Endothelial cell of umbilical vein (primary cell): ENCODE results near the gene TMPRSS4. TPM values are rescaled to one million over a fixed set of nuclear protein-coding genes. Genes with fewer than 3 reads are reported as not detected.

Experiments
- BruUV-seq: library from RNA; stranded (reverse); fragments of 400-500 nt; replicated peaks from 2 replicates; lab custom pipeline; 2021; lab: Mats Ljungman, UMichigan
- CTCF ChIA-PET: fragments of 300-600, 350-600 bp; sonication (Branson Sonifier 250); formaldehyde crosslinking; loops from one replicate; lab custom pipeline; 2021; ENCODE audit warnings: antibody characterized with exemption, inconsistent platforms; lab: Charles Lee
- POLR2A ChIA-PET: fragments of 300-600, 350-600 bp; sonication (Branson Sonifier 250); formaldehyde crosslinking; loops from one replicate; lab custom pipeline; 2021; ENCODE audit warnings: antibody characterized with exemption, inconsistent platforms; lab: Charles Lee
- DNase-seq: peaks from one replicate; pipeline ENCODE4 v3.0.0-alpha.2; 2011; ENCODE audit warnings: low read depth, low spot score
- FAIRE-seq: peaks from 2 replicates; lab custom pipeline; 2011; peaks lifted over from hg19 to GRCh38; lab: Jason Lieb, UNC
- H2AFZ ChIP-seq: 2 replicates; pipeline ENCODE4 v1.6.0; 2012; ENCODE audit warnings: low read depth, low read length, control low read depth, inconsistent platforms
- H3K27ac ChIP-seq: 2 replicates; pipeline ENCODE4 v1.5.1; 2011; ENCODE audit warnings: low read depth, mild to moderate bottlenecking, control low read depth, low read length, moderate library complexity; ENCODE audit not compliant: insufficient read depth
- H3K27me3 ChIP-seq, 2 experiments: 2 replicates each; pipeline versions ENCODE4 v1.6.0 to v1.6.1; 2011; ENCODE audit warnings: low read length in 2 of 2, mixed read lengths in 1 of 2; ENCODE audit not compliant: control insufficient read depth in 2 of 2, insufficient read depth in 2 of 2
- H3K36me3 ChIP-seq, 2 experiments: 2 replicates in 1 of 2; 3 replicates in 1 of 2; pipeline ENCODE4 v1.5.1; 2011; ENCODE audit warnings: low read length in 2 of 2, mild to moderate bottlenecking in 1 of 2, moderate library complexity in 1 of 2; ENCODE audit not compliant: control insufficient read depth in 2 of 2, insufficient read depth in 2 of 2; ENCODE audit errors: extremely low read depth in 1 of 2
- H3K4me1 ChIP-seq: 3 replicates; pipeline ENCODE4 v1.5.1; 2011; ENCODE audit warnings: mild to moderate bottlenecking, low read length; ENCODE audit not compliant: control insufficient read depth, insufficient read depth; ENCODE audit errors: extremely low read depth
- H3K4me2 ChIP-seq: 2 replicates; pipeline ENCODE4 v1.6.1; 2011; ENCODE audit warnings: low read length, control low read depth, mixed read lengths; ENCODE audit not compliant: insufficient read depth
- H3K4me3 ChIP-seq, 3 experiments: fragments of 200-600 bp in 1 of 3; sonication (generic), shearing (Covaris generic) in 1 of 3; replicated peaks in 1 of 3; 2 replicates each; pipeline ENCODE4 v1.5.1; 2011 to 2016; ENCODE audit warnings: control low read depth in 3 of 3, low read length in 3 of 3, mild to moderate bottlenecking in 2 of 3, inconsistent platforms in 1 of 3, low read depth in 1 of 3, moderate library complexity in 1 of 3; ENCODE audit not compliant: insufficient read depth in 1 of 3
- H3K79me2 ChIP-seq: 2 replicates; pipeline ENCODE4 v1.6.0; 2012; ENCODE audit warnings: low read length, inconsistent platforms; ENCODE audit not compliant: control insufficient read depth, insufficient read depth
- H3K9ac ChIP-seq: replicated peaks from 2 replicates; pipeline ENCODE3; 2011; ENCODE audit warnings: low read length, control low read depth; ENCODE audit not compliant: insufficient read depth; ENCODE audit errors: extremely low read depth
- H3K9me1 ChIP-seq: replicated peaks from 3 replicates; pipeline ENCODE4 v1.6.0; 2011; ENCODE audit warnings: mild to moderate bottlenecking, low read length; ENCODE audit not compliant: control insufficient read depth, insufficient read depth; ENCODE audit errors: extremely low read depth
- H3K9me3 ChIP-seq: replicated peaks from 2 replicates; pipeline ENCODE4 v1.5.1; 2012; ENCODE audit warnings: low read length, inconsistent platforms; ENCODE audit not compliant: control insufficient read depth, insufficient read depth
- H4K20me1 ChIP-seq: replicated peaks from 2 replicates; pipeline ENCODE3; 2011; ENCODE audit warnings: mild to moderate bottlenecking, low read length; ENCODE audit not compliant: control insufficient read depth, insufficient read depth; ENCODE audit errors: extremely low read depth
- CTCF ChIP-seq, 2 donors: IDR thresholded peaks; 1 replicate in 1 of 2; 2 replicates in 1 of 2; pipeline ENCODE4 v1.5.1; 2011; ENCODE audit warnings: low read length in 2 of 2, mild to moderate bottlenecking in 2 of 2, moderate library complexity in 2 of 2, control low read depth in 1 of 2, inconsistent platforms in 1 of 2, low read depth in 1 of 2; ENCODE audit not compliant: insufficient read depth in 1 of 2; ENCODE audit errors: extremely low read depth in 1 of 2
- EZH2 ChIP-seq: IDR thresholded peaks from 2 replicates; pipeline ENCODE4 v1.6.1; 2012; ENCODE audit warnings: borderline replicate concordance, low read depth, mild to moderate bottlenecking, moderate library complexity, low read length, inconsistent platforms; ENCODE audit not compliant: severe bottlenecking
- FOS ChIP-seq: IDR thresholded peaks from 2 replicates; pipeline ENCODE4 v1.6.1; 2011; ENCODE audit warnings: mild to moderate bottlenecking, low read length, moderate library complexity, borderline replicate concordance; ENCODE audit not compliant: insufficient read depth
- GATA2 ChIP-seq: IDR thresholded peaks from 2 replicates; pipeline ENCODE4 v1.7.0; 2011; ENCODE audit warnings: low read depth, mild to moderate bottlenecking, moderate library complexity, mixed read lengths, low read length; ENCODE audit not compliant: insufficient read length, insufficient read depth
- JUN ChIP-seq: IDR thresholded peaks from 2 replicates; pipeline ENCODE4 v1.6.1; 2011; ENCODE audit warnings: borderline replicate concordance, low read depth; ENCODE audit not compliant: insufficient read length, insufficient read depth
- MYC ChIP-seq: IDR thresholded peaks from one replicate; pipeline ENCODE4 v1.6.1; 2011; ENCODE audit warnings: mild to moderate bottlenecking, low read depth, low read length
- POLR2A ChIP-seq: IDR thresholded peaks from 2 replicates; pipeline ENCODE4 v1.6.1; 2012; ENCODE audit warnings: low read depth, mild to moderate bottlenecking, control low read depth, low read length
- POLR2AphosphoS5 ChIP-seq: IDR thresholded peaks from 2 replicates; pipeline ENCODE4 v1.6.1; 2012; ENCODE audit warnings: low read depth, mild to moderate bottlenecking, control low read depth, low read length, moderate library complexity; ENCODE audit not compliant: insufficient read depth
- dilution Hi-C: fragments of 300-500 bp; cut with MboI; formaldehyde crosslinking; loops from one replicate; pipeline ENCODE4 v1.15.0; 2019; ENCODE audit warnings: low sequenced_read_pairs; ENCODE audit not compliant: extremely low pct_ligation_motif_present
- intact Hi-C: fragments of 100-400 bp; cut with micrococcal nuclease; formaldehyde crosslinking; loops from one replicate; pipeline ENCODE4 v1.10.0; 2022
- polyA plus RNA-seq, 4 experiments: library from polyadenylated mRNA; depleted of rRNA in 3 of 4; stranded (reverse) in 3 of 4; unstranded in 1 of 4; fragments of >200 nt; gene quantifications; 2 replicates each; pipeline versions ENCODE4 v1.2.1 to v1.2.3, GENCODE V29; 2011 to 2012; ENCODE audit warnings: missing spikeins in 1 of 4
- total RNA-seq: library from RNA; stranded (reverse); gene quantifications from 2 replicates; pipeline ENCODE4 v1.2.3, GENCODE V29; 2021
- TF ChIP-seq, protein P1 (sequence below): IDR thresholded peaks from 2 replicates; pipeline ENCODE4 v1.6.1; 2011; ENCODE audit not compliant: insufficient read depth, insufficient read length

TMPRSS4 gene
- total and polyA plus RNA-seq, 2 donors (not counting 3 experiments of a cell fraction or from before 2014, with no cell fraction given): not detected

DNA sequence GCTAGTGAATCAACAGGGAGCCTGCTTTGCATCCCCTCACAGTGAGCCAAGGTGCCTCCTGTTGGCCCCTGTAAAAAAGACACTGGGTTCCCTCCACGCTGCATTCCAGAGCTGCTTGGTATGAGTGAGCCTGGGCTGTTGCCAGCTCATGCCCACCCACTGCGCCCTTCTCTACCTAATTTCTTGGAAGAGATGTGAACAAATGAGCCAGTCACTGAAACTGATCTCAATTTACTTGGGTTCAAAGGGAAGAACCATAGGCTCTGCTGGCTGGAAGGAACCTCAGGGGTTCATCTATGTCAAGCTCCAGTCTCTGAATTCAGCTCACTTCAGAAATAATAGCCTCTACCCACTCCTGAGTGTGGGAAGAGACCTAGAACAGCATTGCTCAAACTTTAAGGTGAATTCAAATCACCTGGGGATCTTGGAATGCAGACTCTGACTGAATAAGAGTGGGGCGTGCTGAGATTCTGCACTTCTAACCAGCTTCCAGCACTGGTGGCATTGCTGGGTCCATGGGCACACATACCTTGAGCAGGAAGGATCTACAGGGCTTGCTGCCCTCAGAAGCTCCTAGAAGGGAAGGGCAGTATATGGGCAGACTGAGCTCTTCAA is 5.4 kb upstream of the TMPRSS4 start:
- Histone ChIP-seq H3K4me2 (no peak overlapping the region), H4K20me1 (no peaks in the 10 kb centered on the region), H3K27ac (no peak overlapping the region), H3K9me1 (no peaks in the 10 kb centered on the region), H2AFZ (no peak overlapping the region), H3K79me2 (no peaks in the 10 kb centered on the region), H3K36me3 (no peaks in the 10 kb centered on the region), H3K4me1 (no peaks in the 10 kb centered on the region), H3K27me3 (peaks cover 0 to 1% of the 10 kb centered on the region in 2 experiments), H3K9me3 (no peaks in the 10 kb centered on the region), H3K4me3 (no peak overlapping the region), H3K9ac (no peak overlapping the region)
- dilution Hi-C loops: no loop called here
- no TSS peak for BruUV-seq
- FAIRE-seq (no peak), DNase-seq (no peak)
- POLR2A ChIA-PET: no interaction called here
- CTCF ChIA-PET: interaction anchor here (1.0 to 2.5 kb wide), 4 partner anchors 13 to 645 kb away, joined by 3 to 11 read pairs (median 4); no protein-coding TSS in a partner anchor
- intact Hi-C loops: no loop called here
- TF ChIP-seq, protein P1, sequence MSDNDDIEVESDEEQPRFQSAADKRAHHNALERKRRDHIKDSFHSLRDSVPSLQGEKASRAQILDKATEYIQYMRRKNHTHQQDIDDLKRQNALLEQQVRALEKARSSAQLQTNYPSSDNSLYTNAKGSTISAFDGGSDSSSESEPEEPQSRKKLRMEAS: no peak
- TF ChIP-seq FOS (no peak), EZH2 (no peak)

GRCh38 chr11:118073554-118073953 is 3.3 kb upstream of the TMPRSS4 start:
- no peak overlapping the region for H3K27ac ChIP-seq
- no peaks in the 10 kb centered on the region for H3K9me3 ChIP-seq
- no peak overlapping the region for H3K9ac ChIP-seq
- dilution Hi-C loops: no loop called here
- ChIA-PET POLR2A (no interaction called here), CTCF (no interaction called here)
- no peaks in the 10 kb centered on the region for H4K20me1 ChIP-seq
- peaks cover 0 to 1% of the 10 kb centered on the region in 2 experiments for H3K27me3 ChIP-seq
- H3K79me2 ChIP-seq: no peaks in the 10 kb centered on the region
- H2AFZ ChIP-seq: no peak overlapping the region
- no peaks in the 10 kb centered on the region for H3K9me1 ChIP-seq
- H3K4me1 ChIP-seq: no peaks in the 10 kb centered on the region
- BruUV-seq: no TSS peak
- H3K36me3 ChIP-seq: no peaks in the 10 kb centered on the region
- DNase-seq (no peak), FAIRE-seq (no peak)
- TF ChIP-seq MYC: no peak
- TF ChIP-seq, protein P1: no peak
- no peak for TF ChIP-seq JUN
- no peak for TF ChIP-seq GATA2
- no peak for TF ChIP-seq EZH2
- no peak for TF ChIP-seq POLR2AphosphoS5
- TF ChIP-seq CTCF (IDR thresholded peaks at IDR 0.05; ENCODE audit: extremely low read depth in 1 of 2, insufficient read depth in 1 of 2, low read depth in 1 of 2, low read length in 2 of 2): no peak
- no peak for TF ChIP-seq POLR2A
- no peak for TF ChIP-seq FOS
- no peak overlapping the region for H3K4me2 ChIP-seq
- intact Hi-C loops: no loop called here
- no peak overlapping the region for H3K4me3 ChIP-seq
